Gastrocnemius medialis (tissue), 4 donors: ENCODE data around the gene PAPPA2. TPM values are rescaled to one million over a fixed set of nuclear protein-coding genes. Genes with fewer than 3 reads are reported as not detected.

Experiments used
- ATAC-seq, 2 donors: fragments of 150-250 bp; one replicate each; pipeline ENCODE4 v1.9.1; 2016
- DNase-seq, 2 donors: peaks; one replicate each; pipeline ENCODE4 v3.0.0-alpha.2; 2019
- H3K27ac ChIP-seq, 4 donors: fragments of 200-600 bp; sonication (generic); 1 replicate in 1 of 4; 2 replicates in 3 of 4; pipeline ENCODE4 v1.5.1; 2016 to 2018; ENCODE audit warnings: mild to moderate bottlenecking in 2 of 4, moderate library complexity in 1 of 4
- H3K27me3 ChIP-seq, 3 donors: fragments of 200-600 bp; sonication (generic) in 2 of 3; 1 replicate in 1 of 3; 2 replicates in 2 of 3; pipeline versions ENCODE4 v1.5.1 to v1.6.0; 2016 to 2019; ENCODE audit warnings: mild to moderate bottlenecking in 1 of 3, moderate library complexity in 1 of 3
- H3K36me3 ChIP-seq, 2 donors: fragments of 200-600 bp; sonication (generic) in 1 of 2; one replicate each; pipeline ENCODE4 v1.5.1; 2017 to 2018
- H3K4me1 ChIP-seq, 2 donors: fragments of 200-600 bp; sonication (generic) in 1 of 2; one replicate each; pipeline ENCODE4 v1.5.1; 2016 to 2017; ENCODE audit warnings: mild to moderate bottlenecking in 2 of 2
- H3K4me3 ChIP-seq, 4 donors: fragments of 200-600 bp; sonication (generic) in 3 of 4; 1 replicate in 1 of 4; 2 replicates in 3 of 4; pipeline ENCODE4 v1.5.1; 2016 to 2019; ENCODE audit warnings: mild to moderate bottlenecking in 2 of 4
- H3K9me3 ChIP-seq, 3 donors: fragments of 200-600 bp; sonication (generic) in 2 of 3; 1 replicate in 1 of 3; 2 replicates in 2 of 3; pipeline ENCODE4 v1.5.1; 2016 to 2019
- CTCF ChIP-seq, 5 experiments: fragments of 450-650 bp in 3 of 5; fragments of 200-600 bp in 2 of 5; sonication (generic) in 2 of 5; IDR thresholded peaks in 4 of 5; conservative IDR thresholded peaks in 1 of 5; 1 replicate in 4 of 5; 2 replicates in 1 of 5; pipeline ENCODE4 v1.5.1; 2016 to 2019; ENCODE audit warnings: antibody characterized with exemption in 5 of 5, mild to moderate bottlenecking in 3 of 5, moderate library complexity in 3 of 5
- POLR2A ChIP-seq, 2 donors: fragments of 450-650 bp; IDR thresholded peaks; one replicate each; pipeline ENCODE4 v1.6.1; 2017; ENCODE audit warnings: antibody characterized with exemption in 2 of 2, mild to moderate bottlenecking in 2 of 2, moderate library complexity in 2 of 2
- in situ Hi-C, 4 donors: fragments of 200-750 bp; cut with MboI; loops; one replicate each; pipeline versions ENCODE4 v1.15.0 to v1.8.0; 2017; ENCODE audit warnings: low sequenced_read_pairs in 4 of 4
- intact Hi-C: fragments of 100-400 bp; cut with DNase I; formaldehyde crosslinking; loops from one replicate; pipeline ENCODE4 v1.15.1; 2023; ENCODE audit warnings: low total_unique reads
- total RNA-seq, 4 donors: library from RNA; depleted of rRNA; stranded (reverse); fragments of >200 nt; gene quantifications; one replicate each; pipeline versions ENCODE4 v1.1.0 to v1.2.3, GENCODE V29; 2016

PAPPA2 gene
- total RNA-seq, 4 donors from 2014 or later = 0.11 TPM; not detected in 3

GRCh38 chr1:176643536-176643935 is 180.6 kb downstream of the PAPPA2 start:
- ATAC-seq (no peak), DNase-seq (no peak)
- in situ Hi-C loops (no loop called here), intact Hi-C loops (no loop called here)
- Histone ChIP-seq H3K4me1 (no peaks in the 10 kb centered on the region), H3K9me3 (no peaks in the 10 kb centered on the region), H3K4me3 (no peak overlapping the region), H3K27ac (no peak overlapping the region), H3K36me3 (no peaks in the 10 kb centered on the region), H3K27me3 (no peaks in the 10 kb centered on the region)
- TF ChIP-seq CTCF (IDR thresholded peaks at IDR 0.05 in 4 of 5, conservative IDR thresholded peaks at IDR 0.05 in 1 of 5) = no peak
- no peak for TF ChIP-seq POLR2A (IDR thresholded peaks at IDR 0.05)

- Histone ChIP-seq H3K27ac (no peak overlapping the region), H3K36me3 (no peaks in the 10 kb centered on the region), H3K4me1 (no peaks in the 10 kb centered on the region), H3K9me3 (peaks cover 0 to 4% (median 0%) of the 10 kb centered on the region in 3 donors), H3K4me3 (no peak overlapping the region), H3K27me3 (no peaks in the 10 kb centered on the region)
- in situ Hi-C loops = no loop called here
- no peak for TF ChIP-seq CTCF (IDR thresholded peaks at IDR 0.05 in 4 of 5, conservative IDR thresholded peaks at IDR 0.05 in 1 of 5)
- TF ChIP-seq POLR2A (IDR thresholded peaks at IDR 0.05) = no peak
- intact Hi-C loops = no loop called here
- ATAC-seq (no peak), DNase-seq (no peak)
Measured at GRCh38 chr1:176648556-176648955, 185.6 kb downstream of the PAPPA2 start.

GRCh38 chr1:176656257-176656995 is 193.5 kb downstream of the PAPPA2 start:
- in situ Hi-C loops = no loop called here
- H3K4me1 ChIP-seq = peaks cover 9 to 11% of the 10 kb centered on the region in 2 donors
- TF ChIP-seq CTCF (IDR thresholded peaks at IDR 0.05 in 4 of 5, conservative IDR thresholded peaks at IDR 0.05 in 1 of 5) = no peak
- no peak for TF ChIP-seq POLR2A (IDR thresholded peaks at IDR 0.05)
- H3K36me3 ChIP-seq = no peaks in the 10 kb centered on the region
- H3K9me3 ChIP-seq = peaks cover 0 to 9% (median 0%) of the 10 kb centered on the region in 3 donors
- ATAC-seq (peak; percentile 99), DNase-seq (peak; percentile 48 to 63)
- intact Hi-C loops = loop anchor here (1.0 kb wide), 1 partner anchor 35 kb away; no protein-coding TSS in a partner anchor
- no peak overlapping the region for H3K4me3 ChIP-seq
- no peaks in the 10 kb centered on the region for H3K27me3 ChIP-seq
- H3K27ac ChIP-seq = peak overlapping the region; percentile 58 to 67 (median 62)

- Histone ChIP-seq H3K4me3 (no peak overlapping the region), H3K4me1 (no peaks in the 10 kb centered on the region), H3K27ac (no peak overlapping the region), H3K27me3 (no peaks in the 10 kb centered on the region), H3K9me3 (no peaks in the 10 kb centered on the region), H3K36me3 (no peaks in the 10 kb centered on the region)
- TF ChIP-seq CTCF (IDR thresholded peaks at IDR 0.05 in 4 of 5, conservative IDR thresholded peaks at IDR 0.05 in 1 of 5) (no peak), POLR2A (IDR thresholded peaks at IDR 0.05) (no peak)
- intact Hi-C loops (no loop called here), in situ Hi-C loops (no loop called here)
- ATAC-seq = no peak
- DNase-seq = no peak
Measured at GRCh38 chr1:176669782-176670181, 206.8 kb downstream of the PAPPA2 start.
